Tibial artery (tissue), 4 donors: ENCODE data around the gene NEK4.

Source experiments
- DNase-seq, 2 donors: peaks; one replicate each; pipeline ENCODE4 v3.0.0-alpha.2; 2019
- H3K27ac ChIP-seq, 2 donors: fragments of 200-600 bp; sonication (generic) in 1 of 2; 1 replicate in 1 of 2; 2 replicates in 1 of 2; pipeline ENCODE4 v1.5.1; 2018 to 2019; ENCODE audit warnings: mild to moderate bottlenecking in 1 of 2
- H3K27me3 ChIP-seq, 2 donors: fragments of 200-600 bp; sonication (generic) in 1 of 2; one replicate each; pipeline versions ENCODE4 v1.5.1 to v1.6.0; 2016 to 2019
- H3K36me3 ChIP-seq, 3 donors: fragments of 200-600 bp; sonication (generic) in 2 of 3; one replicate each; pipeline ENCODE4 v1.5.1; 2016 to 2019; ENCODE audit warnings: mild to moderate bottlenecking in 2 of 3
- H3K4me1 ChIP-seq, 4 donors: fragments of 200-600 bp; sonication (generic) in 2 of 4; 1 replicate in 3 of 4; 2 replicates in 1 of 4; pipeline ENCODE4 v1.5.1; 2016 to 2019
- H3K4me3 ChIP-seq, 2 donors: fragments of 200-600 bp; sonication (generic) in 1 of 2; 1 replicate in 1 of 2; 2 replicates in 1 of 2; pipeline ENCODE4 v1.5.1; 2018 to 2019; ENCODE audit warnings: mild to moderate bottlenecking in 2 of 2
- H3K9me3 ChIP-seq, 3 donors: fragments of 200-600 bp; sonication (generic) in 1 of 3; one replicate each; pipeline ENCODE4 v1.5.1; 2016 to 2019
- CTCF ChIP-seq, 2 experiments: fragments of 200-600 bp in 1 of 2; fragments of 450-650 bp in 1 of 2; IDR thresholded peaks; one replicate each; pipeline ENCODE4 v1.5.1; 2017 to 2019; ENCODE audit warnings: antibody characterized with exemption in 2 of 2, mild to moderate bottlenecking in 1 of 2, moderate library complexity in 1 of 2
- intact Hi-C: fragments of 100-400 bp; cut with DNase I; formaldehyde crosslinking; loops from one replicate; pipeline ENCODE4 v1.15.0; 2023; ENCODE audit warnings: low total_unique reads

NEK4 gene

GRCh38 chr3:52774066-52774713 is 3.5 kb upstream of the NEK4 start:
- Histone ChIP-seq H3K9me3 (no peaks in the 10 kb centered on the region), H3K4me3 (no peak overlapping the region), H3K27me3 (no peaks in the 10 kb centered on the region), H3K36me3 (no peaks in the 10 kb centered on the region), H3K27ac (no peak overlapping the region), H3K4me1 (peaks cover 0 to 15% (median 9%) of the 10 kb centered on the region in 4 donors)
- DNase-seq = no peak
- intact Hi-C loops = loop anchor here (10.0 kb wide), 2 partner anchors 51 to 161 kb away; no protein-coding TSS in a partner anchor
- TF ChIP-seq CTCF (IDR thresholded peaks at IDR 0.05) = no peak

- Histone ChIP-seq H3K36me3 (no peaks in the 10 kb centered on the region), H3K4me1 (peaks cover 0 to 15% (median 11%) of the 10 kb centered on the region in 4 donors), H3K27me3 (no peaks in the 10 kb centered on the region), H3K27ac (no peak overlapping the region), H3K9me3 (no peaks in the 10 kb centered on the region), H3K4me3 (no peak overlapping the region)
- intact Hi-C loops = loop anchor here (10.0 kb wide), 2 partner anchors 51 to 161 kb away; no protein-coding TSS in a partner anchor
- TF ChIP-seq CTCF (IDR thresholded peaks at IDR 0.05) = no peak
- no peak for DNase-seq
Observed at GRCh38 chr3:52773361-52774065, 2.8 kb upstream of the NEK4 start.

- peaks cover 0 to 15% (median 11%) of the 10 kb centered on the region in 4 donors for H3K4me1 ChIP-seq
- H3K4me3 ChIP-seq = no peak overlapping the region
- no peaks in the 10 kb centered on the region for H3K9me3 ChIP-seq
- no peak for DNase-seq
- no peaks in the 10 kb centered on the region for H3K27me3 ChIP-seq
- peaks cover 0 to 16% (median 4%) of the 10 kb centered on the region in 3 donors for H3K36me3 ChIP-seq
- intact Hi-C loops = loop anchor here (10.0 kb wide), 2 partner anchors 53 to 163 kb away; no protein-coding TSS in a partner anchor
- TF ChIP-seq CTCF (IDR thresholded peaks at IDR 0.05) = no peak
- peak overlapping the region in 1 of 2 donors; percentile 82 for H3K27ac ChIP-seq
Observed at GRCh38 chr3:52771702-52772101, 962 bp upstream of the NEK4 start.

- intact Hi-C loops = loop anchor here (10.0 kb wide), 2 partner anchors 53 to 163 kb away; no protein-coding TSS in a partner anchor
- H3K36me3 ChIP-seq = peaks cover 0 to 16% (median 5%) of the 10 kb centered on the region in 3 donors
- no peaks in the 10 kb centered on the region for H3K27me3 ChIP-seq
- H3K27ac ChIP-seq = peak overlapping the region; percentile 73 to 82
- peak overlapping the region; percentile 83 to 99 for H3K4me3 ChIP-seq
- H3K4me1 ChIP-seq = peaks cover 0 to 15% (median 11%) of the 10 kb centered on the region in 4 donors
- no peaks in the 10 kb centered on the region for H3K9me3 ChIP-seq
- TF ChIP-seq CTCF (IDR thresholded peaks at IDR 0.05) = no peak
- DNase-seq = no peak
Observed at GRCh38 chr3:52771334-52771681, 568 bp upstream of the NEK4 start.

- H3K4me3 ChIP-seq = peak overlapping the region; percentile 83 to 99
- H3K9me3 ChIP-seq = no peaks in the 10 kb centered on the region
- peaks cover 12 to 29% (median 19%) of the 10 kb centered on the region in 3 donors for H3K36me3 ChIP-seq
- H3K27ac ChIP-seq = peak overlapping the region; percentile 73 to 82
- TF ChIP-seq CTCF (IDR thresholded peaks at IDR 0.05) = no peak
- H3K27me3 ChIP-seq = no peaks in the 10 kb centered on the region
- intact Hi-C loops = loop anchor here (10.0 kb wide), 2 partner anchors 55 to 165 kb away; no protein-coding TSS in a partner anchor
- no peak for DNase-seq
- H3K4me1 ChIP-seq = peaks cover 0 to 15% (median 11%) of the 10 kb centered on the region in 4 donors
Observed at GRCh38 chr3:52769786-52770455, 819 bp downstream of the NEK4 start.
